WTC11 (cell line): Measurements from ENCODE around the gene ZFP90. TPM values are rescaled to one million over a fixed set of nuclear protein-coding genes. Genes with fewer than 3 reads are reported as not detected.

Source experiments
- ATAC-seq: fragments of 200-7000 bp; cut with Tn5 transposase; 2 replicates; pipeline ENCODE4 v1.10.0; 2021; ENCODE audit warnings: mild to moderate bottlenecking, moderate library complexity
- CTCF ChIA-PET: fragments of 300-600 bp; sonication (Branson Sonifier 250); formaldehyde crosslinking; loops from one replicate; lab custom pipeline; 2021; ENCODE audit warnings: antibody characterized with exemption; lab: Charles Lee
- POLR2A ChIA-PET: fragments of 350-600 bp; sonication (Branson Sonifier 250); formaldehyde crosslinking; loops from one replicate; lab custom pipeline; 2021; ENCODE audit warnings: antibody characterized with exemption; lab: Charles Lee
- DNase-seq: peaks from one replicate; pipeline ENCODE4 v3.0.0; 2021; ENCODE audit warnings: low spot score
- H3K27ac Mint-ChIP-seq: 2 replicates; pipeline ENCODE4 v1.8.0; 2021; ENCODE audit warnings: mixed read lengths
- H3K27me3 Mint-ChIP-seq: 2 replicates; pipeline ENCODE4 v1.8.0; 2021; ENCODE audit warnings: low read depth, mild to moderate bottlenecking, moderate library complexity, mixed read lengths
- H3K36me3 Mint-ChIP-seq: 2 replicates; pipeline ENCODE4 v1.8.0; 2021; ENCODE audit warnings: mixed read lengths
- H3K4me1 Mint-ChIP-seq: 2 replicates; pipeline ENCODE4 v1.8.0; 2022; ENCODE audit warnings: mixed read lengths
- H3K4me3 Mint-ChIP-seq: 2 replicates; pipeline ENCODE4 v1.8.0; 2021; ENCODE audit warnings: mild to moderate bottlenecking, moderate library complexity, mixed read lengths
- H3K9me3 Mint-ChIP-seq: 2 replicates; pipeline ENCODE4 v1.8.0; 2021; ENCODE audit warnings: mixed read lengths
- AR ChIP-seq: fragments of 250-450 bp; sonication (Bioruptor Pico); IDR thresholded peaks from 2 replicates; pipeline ENCODE4 v1.9.0; 2021; ENCODE audit warnings: mild to moderate bottlenecking
- CTCF ChIP-seq: fragments of 200-600 bp; IDR thresholded peaks from 2 replicates; pipeline ENCODE4 v1.8.0; 2022; ENCODE audit warnings: antibody characterized with exemption
- ELF4 ChIP-seq: sonication (generic); formaldehyde crosslinking; IDR thresholded peaks from 2 replicates; pipeline ENCODE4 v1.8.1; 2022; ENCODE audit warnings: low read depth, mild to moderate bottlenecking, moderate library complexity, missing genetic modification reagents
- EMX1 ChIP-seq: fragments of 250-450 bp; sonication (Bioruptor Pico); IDR thresholded peaks from 2 replicates; pipeline ENCODE4 v1.8.0; 2021; ENCODE audit warnings: mild to moderate bottlenecking
- ESRRA ChIP-seq: sonication (generic); formaldehyde crosslinking; IDR thresholded peaks from 2 replicates; pipeline ENCODE4 v1.8.1; 2022; ENCODE audit warnings: mild to moderate bottlenecking, missing genetic modification reagents, borderline replicate concordance
- FOXP1 ChIP-seq: sonication (generic); formaldehyde crosslinking; IDR thresholded peaks from 2 replicates; pipeline ENCODE4 v1.8.0; 2022; ENCODE audit warnings: missing genetic modification reagents, mild to moderate bottlenecking, moderate library complexity, borderline replicate concordance
- GABPB1 ChIP-seq: sonication (generic); formaldehyde crosslinking; IDR thresholded peaks from 2 replicates; pipeline ENCODE4 v1.8.1; 2023; ENCODE audit warnings: mild to moderate bottlenecking, missing genetic modification reagents
- GRHL2 ChIP-seq: fragments of 250-450 bp; sonication (Bioruptor Pico); IDR thresholded peaks from 2 replicates; pipeline ENCODE4 v1.8.0; 2022; ENCODE audit warnings: mild to moderate bottlenecking, moderate library complexity; ENCODE audit not compliant: insufficient replicate concordance, severe bottlenecking
- IRF1 ChIP-seq: sonication (generic); formaldehyde crosslinking; IDR thresholded peaks from 2 replicates; pipeline ENCODE4 v1.8.0; 2023; ENCODE audit warnings: missing genetic modification reagents
- MYBL2 ChIP-seq: sonication (generic); formaldehyde crosslinking; IDR thresholded peaks from 2 replicates; pipeline ENCODE4 v1.8.1; 2023; ENCODE audit warnings: mild to moderate bottlenecking, moderate library complexity, missing genetic modification reagents
- NFATC4 ChIP-seq: fragments of 250-450 bp; sonication (Bioruptor Pico); IDR thresholded peaks from 2 replicates; pipeline ENCODE4 v1.9.0; 2021; ENCODE audit warnings: mild to moderate bottlenecking
- OVOL2 ChIP-seq: fragments of 250-450 bp; sonication (Bioruptor Pico); IDR thresholded peaks from 2 replicates; pipeline ENCODE4 v1.9.0; 2021; ENCODE audit warnings: mild to moderate bottlenecking, borderline replicate concordance
- SMAD3 ChIP-seq: sonication (generic); formaldehyde crosslinking; IDR thresholded peaks from 2 replicates; pipeline ENCODE4 v1.8.0; 2022; ENCODE audit warnings: missing genetic modification reagents, mild to moderate bottlenecking, borderline replicate concordance
- TP53 ChIP-seq: sonication (generic); formaldehyde crosslinking; IDR thresholded peaks from 2 replicates; pipeline ENCODE4 v1.8.1; 2023; ENCODE audit warnings: mild to moderate bottlenecking, missing genetic modification reagents
- ZBTB21 ChIP-seq: sonication (generic); formaldehyde crosslinking; IDR thresholded peaks from 2 replicates; pipeline ENCODE4 v1.8.1; 2023; ENCODE audit warnings: mild to moderate bottlenecking, missing genetic modification reagents, borderline replicate concordance
- ZNF263 ChIP-seq: sonication (generic); formaldehyde crosslinking; IDR thresholded peaks from 2 replicates; pipeline ENCODE4 v1.8.1; 2022; ENCODE audit warnings: low read depth, mild to moderate bottlenecking, moderate library complexity, missing genetic modification reagents
- ZNF423 ChIP-seq: fragments of 250-450 bp; sonication (Bioruptor Pico); IDR thresholded peaks from 2 replicates; pipeline ENCODE4 v2.1.2; 2022; ENCODE audit warnings: mild to moderate bottlenecking, moderate library complexity
- ZNF671 ChIP-seq: fragments of 250-450 bp; sonication (Bioruptor Pico); IDR thresholded peaks from 2 replicates; pipeline ENCODE4 v1.8.0; 2021; ENCODE audit warnings: mild to moderate bottlenecking
- total RNA-seq: library from RNA; stranded (reverse); gene quantifications from 3 replicates; pipeline ENCODE4 v1.2.3, GENCODE V29; 2021
- TF ChIP-seq, protein P1 (sequence below): fragments of 250-450 bp; sonication (Bioruptor Pico); IDR thresholded peaks from 2 replicates; pipeline ENCODE4 v2.1.2; 2022; ENCODE audit warnings: mild to moderate bottlenecking, moderate library complexity
- TF ChIP-seq, protein P2 (sequence below): sonication (generic); formaldehyde crosslinking; IDR thresholded peaks from 2 replicates; pipeline ENCODE4 v1.8.0; 2023; ENCODE audit warnings: mild to moderate bottlenecking, missing genetic modification reagents
- TF ChIP-seq, protein P3 (sequence below): sonication (generic); formaldehyde crosslinking; IDR thresholded peaks from 2 replicates; pipeline ENCODE4 v1.8.1; 2023; ENCODE audit warnings: mild to moderate bottlenecking, missing genetic modification reagents

Gene ZFP90
- total RNA-seq, 1 experiment from 2014 or later = 21.7 TPM

- TF ChIP-seq CTCF (no peak), IRF1 (CRISPR knock-in tag) (no peak)
- TF ChIP-seq, protein P1, sequence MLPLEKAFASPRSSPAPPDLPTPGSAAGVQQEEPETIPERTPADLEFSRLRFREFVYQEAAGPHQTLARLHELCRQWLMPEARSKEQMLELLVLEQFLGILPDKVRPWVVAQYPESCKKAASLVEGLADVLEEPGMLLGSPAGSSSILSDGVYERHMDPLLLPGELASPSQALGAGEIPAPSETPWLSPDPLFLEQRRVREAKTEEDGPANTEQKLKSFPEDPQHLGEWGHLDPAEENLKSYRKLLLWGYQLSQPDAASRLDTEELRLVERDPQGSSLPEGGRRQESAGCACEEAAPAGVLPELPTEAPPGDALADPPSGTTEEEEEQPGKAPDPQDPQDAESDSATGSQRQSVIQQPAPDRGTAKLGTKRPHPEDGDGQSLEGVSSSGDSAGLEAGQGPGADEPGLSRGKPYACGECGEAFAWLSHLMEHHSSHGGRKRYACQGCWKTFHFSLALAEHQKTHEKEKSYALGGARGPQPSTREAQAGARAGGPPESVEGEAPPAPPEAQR = no peak
Measured at GRCh38 chr16:68508641-68509240, 30.4 kb upstream of the ZFP90 start (continued).

GRCh38 chr16:68509381-68509780 is 29.7 kb upstream of the ZFP90 start:
- ChIA-PET POLR2A (no interaction called here), CTCF (interaction anchor here (0.5 to 4.2 kb wide), 50 partner anchors 8 to 689 kb away, joined by 3 to 38 read pairs (median 5); partner anchors contain the start of genes CDH1, CDH3, SLC7A6 and SMPD3)
- H3K4me1 Mint-ChIP-seq = 0 out of 2 replicates have a peak, but pooled peaks cover 3% of the 10 kb centered on the region
- H3K27ac Mint-ChIP-seq = no peak overlapping the region
- peaks cover 12% of the 10 kb centered on the region for H3K27me3 Mint-ChIP-seq
- ATAC-seq (no peak), DNase-seq (no peak)
- no peaks in the 10 kb centered on the region for H3K36me3 Mint-ChIP-seq
- H3K9me3 Mint-ChIP-seq = no peaks in the 10 kb centered on the region
- TF ChIP-seq, protein P2, sequence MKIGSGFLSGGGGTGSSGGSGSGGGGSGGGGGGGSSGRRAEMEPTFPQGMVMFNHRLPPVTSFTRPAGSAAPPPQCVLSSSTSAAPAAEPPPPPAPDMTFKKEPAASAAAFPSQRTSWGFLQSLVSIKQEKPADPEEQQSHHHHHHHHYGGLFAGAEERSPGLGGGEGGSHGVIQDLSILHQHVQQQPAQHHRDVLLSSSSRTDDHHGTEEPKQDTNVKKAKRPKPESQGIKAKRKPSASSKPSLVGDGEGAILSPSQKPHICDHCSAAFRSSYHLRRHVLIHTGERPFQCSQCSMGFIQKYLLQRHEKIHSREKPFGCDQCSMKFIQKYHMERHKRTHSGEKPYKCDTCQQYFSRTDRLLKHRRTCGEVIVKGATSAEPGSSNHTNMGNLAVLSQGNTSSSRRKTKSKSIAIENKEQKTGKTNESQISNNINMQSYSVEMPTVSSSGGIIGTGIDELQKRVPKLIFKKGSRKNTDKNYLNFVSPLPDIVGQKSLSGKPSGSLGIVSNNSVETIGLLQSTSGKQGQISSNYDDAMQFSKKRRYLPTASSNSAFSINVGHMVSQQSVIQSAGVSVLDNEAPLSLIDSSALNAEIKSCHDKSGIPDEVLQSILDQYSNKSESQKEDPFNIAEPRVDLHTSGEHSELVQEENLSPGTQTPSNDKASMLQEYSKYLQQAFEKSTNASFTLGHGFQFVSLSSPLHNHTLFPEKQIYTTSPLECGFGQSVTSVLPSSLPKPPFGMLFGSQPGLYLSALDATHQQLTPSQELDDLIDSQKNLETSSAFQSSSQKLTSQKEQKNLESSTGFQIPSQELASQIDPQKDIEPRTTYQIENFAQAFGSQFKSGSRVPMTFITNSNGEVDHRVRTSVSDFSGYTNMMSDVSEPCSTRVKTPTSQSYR = no peak
- no peak for TF ChIP-seq ELF4 (CRISPR knock-in tag)
- no peak for TF ChIP-seq NFATC4
- TF ChIP-seq EMX1 (CRISPR knock-in tag) = no peak
- no peak for TF ChIP-seq CTCF
- TF ChIP-seq SMAD3 = no peak
- TF ChIP-seq ZNF671 (CRISPR knock-in tag) = no peak
- TF ChIP-seq GRHL2 (CRISPR knock-in tag) = no peak
- TF ChIP-seq ESRRA = no peak
- TF ChIP-seq FOXP1 (CRISPR knock-in tag) = no peak
- TF ChIP-seq MYBL2 (CRISPR knock-in tag) = no peak
- TF ChIP-seq OVOL2 (CRISPR knock-in tag) = no peak
- no peak for TF ChIP-seq ZNF423
- TF ChIP-seq ZBTB21 (CRISPR knock-in tag) = no peak
- no peak for TF ChIP-seq GABPB1 (CRISPR knock-in tag)
- no peak for TF ChIP-seq TP53 (CRISPR knock-in tag)
- TF ChIP-seq, protein P3, sequence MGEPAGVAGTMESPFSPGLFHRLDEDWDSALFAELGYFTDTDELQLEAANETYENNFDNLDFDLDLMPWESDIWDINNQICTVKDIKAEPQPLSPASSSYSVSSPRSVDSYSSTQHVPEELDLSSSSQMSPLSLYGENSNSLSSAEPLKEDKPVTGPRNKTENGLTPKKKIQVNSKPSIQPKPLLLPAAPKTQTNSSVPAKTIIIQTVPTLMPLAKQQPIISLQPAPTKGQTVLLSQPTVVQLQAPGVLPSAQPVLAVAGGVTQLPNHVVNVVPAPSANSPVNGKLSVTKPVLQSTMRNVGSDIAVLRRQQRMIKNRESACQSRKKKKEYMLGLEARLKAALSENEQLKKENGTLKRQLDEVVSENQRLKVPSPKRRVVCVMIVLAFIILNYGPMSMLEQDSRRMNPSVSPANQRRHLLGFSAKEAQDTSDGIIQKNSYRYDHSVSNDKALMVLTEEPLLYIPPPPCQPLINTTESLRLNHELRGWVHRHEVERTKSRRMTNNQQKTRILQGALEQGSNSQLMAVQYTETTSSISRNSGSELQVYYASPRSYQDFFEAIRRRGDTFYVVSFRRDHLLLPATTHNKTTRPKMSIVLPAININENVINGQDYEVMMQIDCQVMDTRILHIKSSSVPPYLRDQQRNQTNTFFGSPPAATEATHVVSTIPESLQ (CRISPR knock-in tag) = no peak
- TF ChIP-seq IRF1 (CRISPR knock-in tag) = no peak
- TF ChIP-seq AR (CRISPR knock-in tag) = no peak
- TF ChIP-seq ZNF263 = no peak
- no peak overlapping the region for H3K4me3 Mint-ChIP-seq
